BLaER1 (cell line): ENCODE data around the gene NEU2.

Source experiments
- H3K27ac ChIP-seq: shearing (Covaris generic); formaldehyde crosslinking; 2 replicates; pipeline ENCODE4 v1.8.1; 2022
- H3K27me3 ChIP-seq: shearing (Covaris generic); formaldehyde crosslinking; 2 replicates; pipeline ENCODE4 v1.8.1; 2022
- H3K36me3 ChIP-seq: shearing (Covaris generic); formaldehyde crosslinking; 2 replicates; pipeline ENCODE4 v1.8.1; 2022
- H3K4me1 ChIP-seq: shearing (Covaris generic); formaldehyde crosslinking; 2 replicates; pipeline ENCODE4 v1.8.1; 2022
- H3K4me2 ChIP-seq: shearing (Covaris generic); formaldehyde crosslinking; 2 replicates; pipeline ENCODE4 v1.8.1; 2022
- H3K4me3 ChIP-seq: shearing (Covaris generic); formaldehyde crosslinking; 2 replicates; pipeline ENCODE4 v1.8.1; 2022
- H3K9ac ChIP-seq: shearing (Covaris generic); formaldehyde crosslinking; 2 replicates; pipeline ENCODE4 v1.8.1; 2022
- H3K9me3 ChIP-seq: shearing (Covaris generic); formaldehyde crosslinking; 2 replicates; pipeline ENCODE4 v1.8.1; 2022
- H4K20me1 ChIP-seq: shearing (Covaris generic); formaldehyde crosslinking; 2 replicates; pipeline ENCODE4 v1.8.1; 2022
- Cebpa-rat ChIP-seq: shearing (Covaris generic); IDR thresholded peaks from 2 replicates; pipeline ENCODE4 v1.8.1; 2022

NEU2 gene

DNA sequence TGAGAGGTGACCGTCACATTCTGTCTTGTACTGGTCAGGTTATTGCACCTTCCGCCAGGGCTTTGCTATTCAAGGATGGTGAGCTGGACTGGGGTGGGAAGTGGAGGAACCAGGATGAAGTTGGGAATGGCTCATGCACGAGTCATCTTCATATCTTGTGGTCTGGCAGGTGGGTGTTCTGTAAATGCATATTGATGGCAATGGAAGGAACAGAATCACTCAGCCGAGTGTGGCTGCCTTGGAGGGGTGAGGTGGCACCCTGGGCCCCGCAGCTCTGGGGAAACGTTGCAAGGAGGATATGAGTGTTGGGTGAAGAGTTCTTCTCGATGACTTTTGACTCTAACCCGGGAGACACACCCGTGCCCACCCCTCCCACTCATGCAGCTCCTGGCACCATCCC is 1.2 kb downstream of the NEU2 start:
- H3K4me3 ChIP-seq, result no peak overlapping the region
- no peak for TF ChIP-seq Cebpa-rat
- no peak overlapping the region for H3K4me2 ChIP-seq
- H3K27ac ChIP-seq, result no peak overlapping the region
- H3K36me3 ChIP-seq, result no peaks in the 10 kb centered on the region
- H3K27me3 ChIP-seq, result no peaks in the 10 kb centered on the region
- no peaks in the 10 kb centered on the region for H4K20me1 ChIP-seq
- no peaks in the 10 kb centered on the region for H3K4me1 ChIP-seq
- H3K9me3 ChIP-seq, result no peaks in the 10 kb centered on the region
- no peak overlapping the region for H3K9ac ChIP-seq

DNA sequence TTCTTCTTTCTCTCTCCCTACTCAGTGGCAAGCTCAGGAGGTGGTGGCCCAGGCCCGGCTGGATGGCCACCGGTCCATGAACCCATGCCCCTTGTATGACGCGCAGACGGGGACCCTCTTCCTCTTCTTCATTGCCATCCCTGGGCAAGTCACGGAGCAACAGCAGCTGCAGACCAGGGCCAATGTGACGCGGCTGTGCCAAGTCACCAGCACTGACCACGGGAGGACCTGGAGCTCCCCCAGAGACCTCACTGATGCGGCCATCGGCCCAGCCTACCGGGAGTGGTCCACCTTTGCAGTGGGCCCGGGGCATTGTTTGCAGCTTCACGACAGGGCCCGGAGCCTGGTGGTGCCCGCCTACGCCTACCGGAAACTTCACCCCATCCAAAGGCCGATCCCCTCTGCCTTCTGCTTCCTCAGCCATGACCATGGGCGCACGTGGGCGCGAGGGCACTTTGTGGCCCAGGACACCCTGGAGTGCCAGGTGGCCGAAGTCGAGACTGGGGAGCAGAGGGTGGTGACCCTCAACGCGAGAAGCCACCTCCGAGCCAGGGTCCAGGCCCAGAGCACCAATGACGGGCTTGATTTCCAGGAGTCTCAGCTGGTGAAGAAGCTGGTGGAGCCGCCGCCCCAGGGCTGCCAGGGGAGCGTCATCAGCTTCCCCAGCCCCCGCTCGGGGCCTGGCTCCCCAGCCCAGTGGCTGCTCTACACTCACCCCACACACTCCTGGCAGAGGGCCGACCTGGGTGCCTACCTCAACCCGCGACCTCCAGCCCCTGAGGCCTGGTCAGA is 1.8 kb downstream of the NEU2 start:
- no peaks in the 10 kb centered on the region for H3K36me3 ChIP-seq
- no peak overlapping the region for H3K4me3 ChIP-seq
- no peaks in the 10 kb centered on the region for H3K27me3 ChIP-seq
- H3K27ac ChIP-seq, result no peak overlapping the region
- H3K4me1 ChIP-seq, result no peaks in the 10 kb centered on the region
- H3K4me2 ChIP-seq, result no peak overlapping the region
- no peaks in the 10 kb centered on the region for H3K9me3 ChIP-seq
- no peak for TF ChIP-seq Cebpa-rat
- no peak overlapping the region for H3K9ac ChIP-seq
- no peaks in the 10 kb centered on the region for H4K20me1 ChIP-seq

DNA sequence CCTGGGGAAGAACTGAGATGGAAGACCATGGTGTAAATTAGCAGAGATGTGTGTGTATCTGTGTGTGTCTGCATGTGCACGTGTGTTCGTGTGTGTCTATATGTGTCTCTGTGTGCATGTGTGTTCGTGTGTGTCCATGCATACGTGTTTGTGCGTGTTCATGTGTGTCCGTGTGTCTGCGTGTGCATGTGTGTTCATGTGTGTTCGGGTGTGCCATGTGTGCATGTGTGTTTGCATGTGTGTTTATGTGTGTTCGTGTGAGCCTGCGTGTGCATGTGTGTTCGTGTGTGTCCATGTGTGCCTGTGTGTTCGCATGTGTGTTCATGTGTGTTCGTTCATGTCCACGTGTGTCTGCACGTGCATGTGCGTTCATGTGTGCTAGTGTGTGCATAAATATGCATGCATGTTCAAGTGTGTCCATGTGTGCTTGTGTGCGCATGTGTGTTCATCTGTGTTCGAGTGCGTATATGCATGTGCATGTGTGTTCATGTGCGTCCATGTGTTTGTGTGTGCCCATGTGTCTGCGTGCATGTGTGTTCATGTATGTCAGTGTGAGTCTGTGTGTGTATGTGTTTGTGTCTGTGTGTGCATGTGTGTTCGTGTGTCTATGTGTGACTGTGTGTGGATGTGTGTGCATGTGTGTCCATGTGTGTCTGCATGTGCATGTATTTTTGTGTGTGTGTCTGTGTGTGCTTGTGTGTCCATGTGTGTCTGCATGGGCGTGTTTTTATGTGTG is 3.1 kb downstream of the NEU2 start:
- H3K4me1 ChIP-seq, result no peaks in the 10 kb centered on the region
- no peak overlapping the region for H3K4me3 ChIP-seq
- no peak overlapping the region for H3K4me2 ChIP-seq
- no peaks in the 10 kb centered on the region for H3K9me3 ChIP-seq
- H3K27me3 ChIP-seq, result no peaks in the 10 kb centered on the region
- H4K20me1 ChIP-seq, result no peaks in the 10 kb centered on the region
- H3K27ac ChIP-seq, result no peak overlapping the region
- no peak for TF ChIP-seq Cebpa-rat
- no peak overlapping the region for H3K9ac ChIP-seq
- no peaks in the 10 kb centered on the region for H3K36me3 ChIP-seq

DNA sequence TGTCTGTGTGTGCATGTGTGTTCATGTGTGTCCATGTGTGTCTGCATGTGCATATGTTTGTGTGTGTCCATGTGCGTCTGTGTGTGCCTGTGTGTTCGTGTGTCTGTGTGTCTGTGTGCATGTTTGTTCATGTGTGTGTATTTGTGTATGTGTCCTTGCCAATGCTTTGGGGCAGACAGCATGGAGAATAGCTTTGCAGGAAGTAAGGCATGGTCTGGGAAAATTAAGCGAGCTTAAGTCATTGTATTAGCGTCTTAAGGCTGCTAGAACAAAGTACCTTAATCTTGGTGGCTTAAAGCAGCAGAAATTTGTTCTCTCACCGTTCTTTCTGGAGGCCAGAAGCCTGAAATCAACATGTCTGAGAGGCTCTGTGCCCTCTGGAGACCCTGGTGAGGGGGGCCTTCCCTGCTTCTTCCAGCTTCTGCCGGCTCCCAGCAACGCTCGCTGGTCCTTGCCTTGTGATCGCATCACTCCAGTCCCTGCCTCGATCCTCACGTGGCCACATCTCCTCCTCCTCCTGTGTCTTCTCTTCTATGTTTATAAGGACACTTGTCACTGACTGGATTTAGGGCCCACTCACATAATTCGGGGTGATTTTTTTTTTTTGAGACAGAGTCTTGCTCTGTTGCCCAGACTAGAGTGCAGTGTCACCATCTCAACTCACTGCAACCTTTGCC is 3.8 kb downstream of the NEU2 start:
- Histone ChIP-seq H3K4me3 (no peak overlapping the region), H3K4me2 (no peak overlapping the region), H4K20me1 (no peaks in the 10 kb centered on the region), H3K9me3 (no peaks in the 10 kb centered on the region), H3K27ac (no peak overlapping the region), H3K9ac (no peak overlapping the region), H3K27me3 (no peaks in the 10 kb centered on the region), H3K4me1 (no peaks in the 10 kb centered on the region), H3K36me3 (no peaks in the 10 kb centered on the region)
- no peak for TF ChIP-seq Cebpa-rat

DNA sequence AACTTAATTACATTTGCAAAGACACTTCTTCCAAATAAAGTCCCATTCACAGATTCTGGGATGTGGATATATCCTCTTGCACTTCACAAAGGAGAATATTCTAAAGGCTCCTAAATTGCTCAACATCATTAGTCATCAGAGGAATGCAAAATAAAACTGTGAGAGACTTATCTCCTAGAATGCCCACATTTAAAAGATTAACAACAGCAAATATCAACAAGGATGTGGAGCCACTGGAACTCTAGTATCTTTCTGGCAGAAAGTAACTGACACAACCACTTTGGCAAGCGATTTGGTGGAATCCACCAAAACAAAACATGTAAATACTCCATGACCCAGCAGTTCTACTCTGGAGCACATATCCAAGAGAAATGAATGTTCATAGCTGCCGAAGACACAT is 4.6 kb downstream of the NEU2 start:
- Histone ChIP-seq H3K9ac (no peak overlapping the region), H3K9me3 (no peaks in the 10 kb centered on the region), H3K4me1 (peaks cover 4% of the 10 kb centered on the region; the same call in 1 of the 2 replicates), H3K27ac (no peak overlapping the region), H3K4me2 (no peak overlapping the region), H4K20me1 (no peaks in the 10 kb centered on the region), H3K36me3 (no peaks in the 10 kb centered on the region), H3K27me3 (no peaks in the 10 kb centered on the region), H3K4me3 (no peak overlapping the region)
- TF ChIP-seq Cebpa-rat, result no peak

DNA sequence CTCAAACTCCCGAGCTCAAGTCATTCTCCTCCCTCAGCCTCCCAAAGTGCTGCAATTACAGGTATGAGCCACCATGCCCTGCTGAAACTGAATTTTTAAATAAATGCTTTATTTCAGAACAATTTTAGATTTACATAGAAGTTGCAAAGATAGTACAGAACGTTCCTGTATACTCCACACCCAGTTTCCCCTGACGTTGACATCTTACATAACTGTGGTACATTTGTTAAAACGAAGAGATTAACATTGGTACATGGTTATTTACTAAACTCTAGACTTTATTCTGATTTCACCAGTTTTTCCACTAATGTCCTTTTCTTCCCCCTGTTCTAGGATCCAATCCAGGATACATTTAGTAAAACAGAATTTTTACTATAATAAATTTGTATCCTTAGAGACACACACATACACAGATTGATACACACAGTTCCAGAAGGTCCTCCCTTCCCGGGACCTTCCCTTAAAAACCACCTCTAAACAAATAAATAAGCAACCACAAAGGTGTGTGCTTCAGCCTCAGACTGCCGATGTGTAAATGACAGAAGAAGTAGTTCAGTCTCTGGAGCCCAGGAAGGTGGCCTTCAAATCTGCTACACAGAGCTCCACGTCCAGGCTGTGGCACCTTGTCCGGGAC is 6.9 kb downstream of the NEU2 start:
- peaks cover 5% of the 10 kb centered on the region; the same call in 1 of the 2 replicates for H3K4me1 ChIP-seq

DNA sequence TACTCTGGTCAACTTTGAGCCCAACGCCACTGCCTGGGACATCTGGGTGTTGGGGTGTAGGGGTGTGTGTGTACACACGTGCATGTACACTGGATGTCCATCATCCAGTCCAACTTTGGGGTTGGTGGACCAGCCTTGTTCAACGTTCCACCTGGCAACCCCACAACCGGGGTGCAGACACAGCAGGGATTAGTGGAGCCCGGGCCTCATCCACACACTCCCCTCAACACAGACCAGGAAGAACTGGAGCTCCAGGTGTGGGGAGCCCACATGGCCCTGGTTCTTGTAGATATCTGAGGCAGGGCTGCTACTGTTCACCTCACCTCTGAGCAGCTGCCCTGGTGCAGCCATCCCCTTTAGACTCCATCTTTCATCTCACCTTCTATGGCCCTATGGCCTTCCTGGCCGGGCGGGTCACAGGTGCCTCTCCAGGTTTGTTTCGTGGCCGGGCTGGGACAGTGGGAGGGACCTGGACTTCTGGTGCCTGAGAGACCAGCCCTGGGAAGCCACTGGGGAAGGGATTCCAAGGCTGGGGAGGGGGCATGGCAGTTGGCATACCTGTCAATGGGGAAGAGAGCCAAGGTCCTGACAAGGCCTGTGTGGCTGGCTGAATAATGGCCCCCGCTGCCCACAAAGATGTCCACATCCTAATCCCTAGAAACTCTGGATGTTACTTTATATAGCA is 7.5 kb downstream of the NEU2 start:
- Histone ChIP-seq H3K27me3 (no peaks in the 10 kb centered on the region), H3K4me2 (no peak overlapping the region), H3K27ac (no peak overlapping the region), H3K9ac (no peak overlapping the region), H4K20me1 (no peaks in the 10 kb centered on the region), H3K9me3 (no peaks in the 10 kb centered on the region), H3K4me3 (no peak overlapping the region), H3K4me1 (peaks cover 5% of the 10 kb centered on the region; the same call in 1 of the 2 replicates), H3K36me3 (no peaks in the 10 kb centered on the region)
- TF ChIP-seq Cebpa-rat, result no peak

More for the DNA sequence above, 6.9 kb downstream of the NEU2 start:
- no peaks in the 10 kb centered on the region for H3K36me3 ChIP-seq
- H3K27ac ChIP-seq, result no peak overlapping the region
- no peak for TF ChIP-seq Cebpa-rat
- no peak overlapping the region for H3K9ac ChIP-seq
- no peak overlapping the region for H3K4me3 ChIP-seq
- H3K9me3 ChIP-seq, result no peaks in the 10 kb centered on the region
- no peak overlapping the region for H3K4me2 ChIP-seq
- no peaks in the 10 kb centered on the region for H3K27me3 ChIP-seq
- no peaks in the 10 kb centered on the region for H4K20me1 ChIP-seq

DNA sequence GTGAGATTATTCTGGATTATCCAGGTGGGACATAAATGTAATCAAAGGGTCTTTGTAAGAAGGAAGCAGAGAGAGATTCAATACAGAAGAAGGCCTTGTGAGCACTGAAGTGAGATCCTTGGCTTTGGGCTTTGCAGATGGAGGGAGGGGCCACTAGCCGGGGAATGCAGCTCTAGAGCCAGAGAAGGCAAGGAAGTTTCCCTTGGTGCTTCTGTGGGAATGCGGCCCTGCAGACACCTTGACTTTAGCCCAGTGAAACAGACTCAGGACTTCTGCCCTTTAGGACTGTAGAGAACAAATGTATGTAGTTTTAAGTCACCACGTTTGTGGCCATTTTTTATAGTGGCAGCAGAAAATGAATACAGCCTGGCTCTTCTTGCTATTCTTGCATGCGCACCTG is 8.1 kb downstream of the NEU2 start:
- TF ChIP-seq Cebpa-rat, result no peak
- Histone ChIP-seq H3K4me1 (peaks cover 5% of the 10 kb centered on the region; the same call in 1 of the 2 replicates), H3K4me3 (no peak overlapping the region), H3K27ac (no peak overlapping the region), H4K20me1 (no peaks in the 10 kb centered on the region), H3K4me2 (no peak overlapping the region), H3K27me3 (no peaks in the 10 kb centered on the region), H3K36me3 (no peaks in the 10 kb centered on the region), H3K9ac (no peak overlapping the region), H3K9me3 (no peaks in the 10 kb centered on the region)

DNA sequence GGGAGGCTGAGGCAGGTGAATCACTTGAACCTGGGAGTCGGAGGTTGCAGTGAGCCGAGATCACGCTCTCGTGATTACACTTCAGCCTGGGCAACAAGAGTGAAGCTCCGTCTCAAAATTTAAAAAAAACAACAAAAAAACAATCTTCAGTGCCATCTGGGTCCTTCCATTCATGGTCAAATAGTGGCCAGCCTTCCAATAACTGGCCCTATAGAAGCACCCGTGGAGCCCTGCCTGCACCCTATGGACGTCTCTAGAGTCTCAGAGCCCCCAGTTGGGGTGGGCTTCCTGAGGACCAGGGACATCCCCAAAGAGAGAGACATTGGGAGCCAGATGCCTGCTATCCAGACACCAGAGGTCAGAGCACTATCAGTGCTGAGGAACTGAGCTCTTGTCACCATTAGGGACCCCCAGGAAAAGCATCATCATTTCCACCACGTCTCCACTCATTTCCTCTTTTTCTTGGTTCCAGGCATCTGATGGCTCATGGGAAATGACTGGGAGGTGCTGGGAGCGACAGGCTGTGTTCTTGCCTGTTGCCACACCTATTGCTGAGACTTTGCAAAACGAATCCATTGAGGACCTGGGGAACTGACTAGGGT is 9.4 kb downstream of the NEU2 start:
- no peak overlapping the region for H3K4me2 ChIP-seq
- H3K4me1 ChIP-seq, result peaks cover 5% of the 10 kb centered on the region; the same call in 1 of the 2 replicates

More for the DNA sequence above, 9.4 kb downstream of the NEU2 start:
- H3K27ac ChIP-seq, result no peak overlapping the region
- H4K20me1 ChIP-seq, result no peaks in the 10 kb centered on the region
- no peak for TF ChIP-seq Cebpa-rat
- no peaks in the 10 kb centered on the region for H3K36me3 ChIP-seq
- H3K9me3 ChIP-seq, result no peaks in the 10 kb centered on the region
- no peaks in the 10 kb centered on the region for H3K27me3 ChIP-seq
- H3K4me3 ChIP-seq, result no peak overlapping the region
- no peak overlapping the region for H3K9ac ChIP-seq
